HepG2 (cell line): ENCODE measurements around the gene UGT1A4. TPM values are rescaled to one million over a fixed set of nuclear protein-coding genes. Genes with fewer than 3 reads are reported as not detected.

ENCODE experiments used
- ATAC-seq: fragments of 200-7000 bp; cut with Tn5 transposase; 3 replicates; pipeline ENCODE4 v1.9.1; 2020; ENCODE audit warnings: mild to moderate bottlenecking, moderate library complexity
- BruUV-seq: library from RNA; stranded (reverse); fragments of 400-500 nt; replicated peaks from 2 replicates; lab custom pipeline; 2021; lab: Mats Ljungman, UMichigan
- CTCF ChIA-PET: fragments of 300-600 bp; formaldehyde crosslinking; extraction: SDS; loops from one replicate; lab custom pipeline; 2021; ENCODE audit warnings: low total read pairs, inconsistent platforms, low intra/inter-chr PET ratio; lab: Yijun Ruan, JAX
- POLR2A ChIA-PET: fragments of 350-600 bp; sonication (Branson Sonifier 250); formaldehyde crosslinking; loops from one replicate; lab custom pipeline; 2020; ENCODE audit warnings: antibody characterized with exemption, inconsistent platforms; lab: Yijun Ruan, JAX
- DNase-seq: peaks from one replicate; pipeline ENCODE4 v3.0.0-alpha.2; 2015; ENCODE audit warnings: low spot score
- FAIRE-seq: peaks from 3 replicates; lab custom pipeline; 2011; peaks lifted over from hg19 to GRCh38; lab: Jason Lieb, UNC
- H2AFZ ChIP-seq: one replicate; pipeline ENCODE4 v1.6.1; 2011; ENCODE audit warnings: low read length, inconsistent platforms
- H3K27ac ChIP-seq: fragments of 300-600 bp; 3 replicates; pipeline ENCODE4 v1.8.0; 2011; ENCODE audit warnings: mixed run types, mild to moderate bottlenecking, mixed read lengths, low read length, inconsistent platforms; ENCODE audit not compliant: insufficient read depth; ENCODE audit errors: extremely low read length
- H3K27me3 ChIP-seq, 2 experiments: fragments of 200-600 bp in 1 of 2; 2 replicates in 1 of 2; 3 replicates in 1 of 2; pipeline versions ENCODE4 v1.6.0 to v1.8.0; 2011; ENCODE audit warnings: low read length in 2 of 2, mild to moderate bottlenecking in 2 of 2, moderate library complexity in 2 of 2, inconsistent platforms in 1 of 2; ENCODE audit not compliant: insufficient read depth in 2 of 2, control insufficient read depth in 1 of 2
- H3K36me3 ChIP-seq, 2 experiments: fragments of 200-600 bp in 1 of 2; replicated peaks in 1 of 2; 2 replicates in 1 of 2; 3 replicates in 1 of 2; pipeline versions ENCODE4 v1.5.1 to v1.8.0; 2011; ENCODE audit warnings: low read length in 2 of 2, inconsistent platforms in 1 of 2; ENCODE audit not compliant: insufficient read depth in 2 of 2, control insufficient read depth in 1 of 2
- H3K4me1 ChIP-seq: 2 replicates; pipeline ENCODE4 v1.5.1; 2012; ENCODE audit warnings: low read length, inconsistent platforms; ENCODE audit not compliant: insufficient read depth
- H3K4me2 ChIP-seq: 2 replicates; pipeline ENCODE4 v1.6.0; 2011; ENCODE audit warnings: low read depth, low read length, inconsistent platforms
- H3K4me3 ChIP-seq, 3 experiments: fragments of 200-600 bp in 1 of 3; sonication (generic), shearing (Covaris generic) in 1 of 3; replicated peaks in 1 of 3; 2 replicates each; pipeline ENCODE4 v1.5.1; 2011 to 2016; ENCODE audit warnings: low read length in 3 of 3, inconsistent platforms in 2 of 3, low read depth in 2 of 3, mild to moderate bottlenecking in 2 of 3, control low read depth in 1 of 3, mixed read lengths in 1 of 3; ENCODE audit not compliant: insufficient read depth in 1 of 3
- H3K79me2 ChIP-seq: one replicate; pipeline ENCODE4 v1.6.1; 2011; ENCODE audit warnings: low read length, inconsistent platforms; ENCODE audit not compliant: insufficient read depth
- H3K9ac ChIP-seq: 2 replicates; pipeline ENCODE4 v1.6.0; 2011; ENCODE audit warnings: mild to moderate bottlenecking, low read depth, low read length, inconsistent platforms; ENCODE audit not compliant: insufficient read depth
- H3K9me3 ChIP-seq: 2 replicates; pipeline ENCODE4 v1.5.1; 2012; ENCODE audit warnings: mild to moderate bottlenecking, low read length
- H4K20me1 ChIP-seq: 2 replicates; pipeline ENCODE4 v1.6.0; 2011; ENCODE audit warnings: inconsistent platforms, mild to moderate bottlenecking, low read length, moderate library complexity; ENCODE audit not compliant: insufficient read depth
- AKAP8 ChIP-seq: sonication (generic); formaldehyde crosslinking; IDR thresholded peaks from 2 replicates; pipeline ENCODE4 v1.5.1; 2020; ENCODE audit warnings: mild to moderate bottlenecking, missing genetic modification reagents
- GTF2F1 ChIP-seq: fragments of 150-350 bp; IDR thresholded peaks from 2 replicates; pipeline ENCODE4 v1.6.1; 2014; ENCODE audit warnings: low read length
- HMG20A ChIP-seq: IDR thresholded peaks from 2 replicates; pipeline ENCODE4 v1.6.1; 2016; ENCODE audit warnings: borderline replicate concordance
- MBNL3 ChIP-seq: fragments of 250-450 bp; sonication (Bioruptor Pico); conservative IDR thresholded peaks from 2 replicates; pipeline ENCODE4 v1.8.0; 2022; ENCODE audit warnings: mild to moderate bottlenecking, inconsistent platforms
- NFRKB ChIP-seq: fragments of 450-650 bp; IDR thresholded peaks from 2 replicates; pipeline ENCODE4 v1.6.1; 2017
- STAT5B ChIP-seq: sonication (generic); formaldehyde crosslinking; IDR thresholded peaks from 2 replicates; pipeline ENCODE4 v1.4.0; 2020; ENCODE audit warnings: missing genetic modification reagents
- ZC3H4 ChIP-seq: sonication (generic); formaldehyde crosslinking; IDR thresholded peaks from 2 replicates; pipeline ENCODE4 v1.4.0; 2020; ENCODE audit warnings: missing genetic modification reagents, borderline replicate concordance
- ZNF331 ChIP-seq: sonication (generic); formaldehyde crosslinking; IDR thresholded peaks from 2 replicates; pipeline ENCODE4 v1.4.0; 2020; ENCODE audit warnings: missing genetic modification reagents
- ZNF460 ChIP-seq: sonication (generic); formaldehyde crosslinking; IDR thresholded peaks from 2 replicates; pipeline ENCODE4 v1.5.1; 2020; ENCODE audit warnings: missing genetic modification reagents, mild to moderate bottlenecking, borderline replicate concordance
- ZNF616 ChIP-seq: sonication (generic); formaldehyde crosslinking; IDR thresholded peaks from 2 replicates; pipeline ENCODE4 v1.5.0; 2020; ENCODE audit warnings: low read depth, mild to moderate bottlenecking, missing genetic modification reagents
- ZNF782 ChIP-seq: sonication (generic); formaldehyde crosslinking; IDR thresholded peaks from 2 replicates; pipeline ENCODE4 v1.4.0; 2020; ENCODE audit warnings: missing genetic modification reagents, mild to moderate bottlenecking, borderline replicate concordance
- WGBS: methylation state at CpG from one replicate; pipeline ENCODE4 v1.1.6; 2017; ENCODE audit warnings: low lambda C conversion rate; 5-methylcytosine and 5-hydroxymethylcytosine counted together
- in situ Hi-C: cut with HindIII; loops from 2 replicates; pipeline ENCODE4 v1.10.0; 2017; ENCODE audit warnings: low pct_unique_long_range_greater_than_20kb; ENCODE audit not compliant: extremely low pct_ligation_motif_present
- intact Hi-C: fragments of 100-400 bp; cut with micrococcal nuclease; formaldehyde crosslinking; loops from one replicate; pipeline ENCODE4 v1.10.0; 2022; ENCODE audit not compliant: unreplicated experiment
- polyA plus RNA-seq, 8 experiments: library from polyadenylated mRNA; depleted of rRNA in 3 of 8; stranded (reverse) in 7 of 8; unstranded in 1 of 8; fragments of >200 nt; fragmentation: Illumina TruSeq in 4 of 8; extraction: Trizol in 4 of 8; gene quantifications; 2 replicates each; pipeline versions ENCODE4 v1.2.1 to v1.2.3, GENCODE V29; 2011 to 2016; ENCODE audit warnings: low read depth in 4 of 8, missing spikeins in 1 of 8, mixed read lengths in 1 of 8; ENCODE audit not compliant: insufficient read depth in 1 of 8
- total RNA-seq, 5 experiments: library from RNA; depleted of rRNA; stranded (reverse); fragments of >200 nt; fragmentation: Illumina TruSeq; extraction: Trizol; gene quantifications; 2 replicates each; pipeline ENCODE4 v1.2.3, GENCODE V29; 2016; ENCODE audit warnings: low read depth in 1 of 5
- TF ChIP-seq, protein P1 (sequence below): sonication (generic); formaldehyde crosslinking; IDR thresholded peaks from 2 replicates; pipeline ENCODE4 v1.5.0; 2020; ENCODE audit warnings: missing genetic modification reagents
- TF ChIP-seq, protein P2 (sequence below): sonication (generic); formaldehyde crosslinking; IDR thresholded peaks from 2 replicates; pipeline ENCODE4 v1.4.0; 2020; ENCODE audit warnings: missing genetic modification reagents
- TF ChIP-seq, protein P3 (sequence below): sonication (generic); formaldehyde crosslinking; IDR thresholded peaks from 2 replicates; pipeline ENCODE4 v1.4.0; 2020; ENCODE audit warnings: missing genetic modification reagents; ENCODE audit errors: not compliant biosample characterization
- TF ChIP-seq, protein P4 (sequence below): sonication (generic); formaldehyde crosslinking; IDR thresholded peaks from 2 replicates; pipeline ENCODE4 v1.4.0; 2020; ENCODE audit warnings: missing genetic modification reagents
- TF ChIP-seq, protein P5 (sequence below): sonication (generic); formaldehyde crosslinking; IDR thresholded peaks from 2 replicates; pipeline ENCODE4 v1.8.0; 2022; ENCODE audit warnings: mild to moderate bottlenecking, missing genetic modification reagents, moderate library complexity
- TF ChIP-seq, protein P6 (sequence below): sonication (generic); formaldehyde crosslinking; IDR thresholded peaks from 2 replicates; pipeline ENCODE4 v1.8.0; 2022; ENCODE audit warnings: missing genetic modification reagents, low read depth, mild to moderate bottlenecking, borderline replicate concordance

Gene UGT1A4
- total and polyA plus RNA-seq, 2 of the 13 experiments (the other 11 are each of a cell fraction or from before 2014, with no cell fraction given) = not detected

DNA sequence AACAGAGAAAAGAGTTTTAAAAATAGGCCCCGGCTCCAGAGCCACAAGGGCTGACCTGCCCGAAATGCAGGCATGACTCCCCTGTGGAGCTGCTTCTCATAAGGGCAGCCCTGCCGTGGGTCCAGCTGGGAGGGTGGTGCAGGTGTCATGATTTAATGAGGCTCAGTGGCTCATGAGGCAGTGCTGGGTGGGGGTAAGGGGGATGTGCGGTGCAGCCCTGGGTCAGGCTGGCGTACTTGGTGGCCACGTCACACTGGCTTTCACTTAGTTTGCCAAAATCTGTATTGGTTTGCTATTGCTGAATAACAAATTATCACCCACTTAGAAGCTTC is 102.2 kb downstream of the UGT1A4 start:
- 79% methylated on average over 4 of the region's 6 CpGs for WGBS
- Histone ChIP-seq H3K4me3 (no peak overlapping the region), H4K20me1 (no peaks in the 10 kb centered on the region), H3K4me1 (peaks cover 23% of the 10 kb centered on the region), H3K27me3 (peaks cover 8 to 34% of the 10 kb centered on the region in 2 experiments), H3K36me3 (no peaks in the 10 kb centered on the region), H3K79me2 (no peaks in the 10 kb centered on the region), H3K9me3 (no peaks in the 10 kb centered on the region), H3K4me2 (no peak overlapping the region), H3K9ac (no peak overlapping the region), H3K27ac (no peak overlapping the region), H2AFZ (no peak overlapping the region)
- FAIRE-seq (no peak), DNase-seq (no peak), ATAC-seq (no peak)
- ChIA-PET CTCF (no interaction called here), POLR2A (no interaction called here)
- BruUV-seq = no TSS peak
- intact Hi-C loops (no loop called here), in situ Hi-C loops (no loop called here)
- TF ChIP-seq HMG20A (no peak), NFRKB (no peak), ZC3H4 (CRISPR knock-in tag) (no peak), ZNF782 (CRISPR knock-in tag) (no peak), ZNF331 (CRISPR knock-in tag) (no peak), ZNF616 (CRISPR knock-in tag) (no peak), STAT5B (no peak), MBNL3 (CRISPR knock-in tag) (no peak), AKAP8 (CRISPR knock-in tag) (no peak), GTF2F1 (no peak), ZNF460 (CRISPR knock-in tag) (no peak)
- TF ChIP-seq, protein P1, sequence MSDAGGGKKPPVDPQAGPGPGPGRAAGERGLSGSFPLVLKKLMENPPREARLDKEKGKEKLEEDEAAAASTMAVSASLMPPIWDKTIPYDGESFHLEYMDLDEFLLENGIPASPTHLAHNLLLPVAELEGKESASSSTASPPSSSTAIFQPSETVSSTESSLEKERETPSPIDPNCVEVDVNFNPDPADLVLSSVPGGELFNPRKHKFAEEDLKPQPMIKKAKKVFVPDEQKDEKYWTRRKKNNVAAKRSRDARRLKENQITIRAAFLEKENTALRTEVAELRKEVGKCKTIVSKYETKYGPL (CRISPR knock-in tag) = no peak
- TF ChIP-seq, protein P2, sequence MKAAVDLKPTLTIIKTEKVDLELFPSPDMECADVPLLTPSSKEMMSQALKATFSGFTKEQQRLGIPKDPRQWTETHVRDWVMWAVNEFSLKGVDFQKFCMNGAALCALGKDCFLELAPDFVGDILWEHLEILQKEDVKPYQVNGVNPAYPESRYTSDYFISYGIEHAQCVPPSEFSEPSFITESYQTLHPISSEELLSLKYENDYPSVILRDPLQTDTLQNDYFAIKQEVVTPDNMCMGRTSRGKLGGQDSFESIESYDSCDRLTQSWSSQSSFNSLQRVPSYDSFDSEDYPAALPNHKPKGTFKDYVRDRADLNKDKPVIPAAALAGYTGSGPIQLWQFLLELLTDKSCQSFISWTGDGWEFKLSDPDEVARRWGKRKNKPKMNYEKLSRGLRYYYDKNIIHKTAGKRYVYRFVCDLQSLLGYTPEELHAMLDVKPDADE (CRISPR knock-in tag) = no peak
- TF ChIP-seq, protein P3, sequence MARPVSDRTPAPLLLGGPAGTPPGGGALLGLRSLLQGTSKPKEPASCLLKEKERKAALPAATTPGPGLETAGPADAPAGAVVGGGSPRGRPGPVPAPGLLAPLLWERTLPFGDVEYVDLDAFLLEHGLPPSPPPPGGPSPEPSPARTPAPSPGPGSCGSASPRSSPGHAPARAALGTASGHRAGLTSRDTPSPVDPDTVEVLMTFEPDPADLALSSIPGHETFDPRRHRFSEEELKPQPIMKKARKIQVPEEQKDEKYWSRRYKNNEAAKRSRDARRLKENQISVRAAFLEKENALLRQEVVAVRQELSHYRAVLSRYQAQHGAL (CRISPR knock-in tag) = no peak
- TF ChIP-seq, protein P4, sequence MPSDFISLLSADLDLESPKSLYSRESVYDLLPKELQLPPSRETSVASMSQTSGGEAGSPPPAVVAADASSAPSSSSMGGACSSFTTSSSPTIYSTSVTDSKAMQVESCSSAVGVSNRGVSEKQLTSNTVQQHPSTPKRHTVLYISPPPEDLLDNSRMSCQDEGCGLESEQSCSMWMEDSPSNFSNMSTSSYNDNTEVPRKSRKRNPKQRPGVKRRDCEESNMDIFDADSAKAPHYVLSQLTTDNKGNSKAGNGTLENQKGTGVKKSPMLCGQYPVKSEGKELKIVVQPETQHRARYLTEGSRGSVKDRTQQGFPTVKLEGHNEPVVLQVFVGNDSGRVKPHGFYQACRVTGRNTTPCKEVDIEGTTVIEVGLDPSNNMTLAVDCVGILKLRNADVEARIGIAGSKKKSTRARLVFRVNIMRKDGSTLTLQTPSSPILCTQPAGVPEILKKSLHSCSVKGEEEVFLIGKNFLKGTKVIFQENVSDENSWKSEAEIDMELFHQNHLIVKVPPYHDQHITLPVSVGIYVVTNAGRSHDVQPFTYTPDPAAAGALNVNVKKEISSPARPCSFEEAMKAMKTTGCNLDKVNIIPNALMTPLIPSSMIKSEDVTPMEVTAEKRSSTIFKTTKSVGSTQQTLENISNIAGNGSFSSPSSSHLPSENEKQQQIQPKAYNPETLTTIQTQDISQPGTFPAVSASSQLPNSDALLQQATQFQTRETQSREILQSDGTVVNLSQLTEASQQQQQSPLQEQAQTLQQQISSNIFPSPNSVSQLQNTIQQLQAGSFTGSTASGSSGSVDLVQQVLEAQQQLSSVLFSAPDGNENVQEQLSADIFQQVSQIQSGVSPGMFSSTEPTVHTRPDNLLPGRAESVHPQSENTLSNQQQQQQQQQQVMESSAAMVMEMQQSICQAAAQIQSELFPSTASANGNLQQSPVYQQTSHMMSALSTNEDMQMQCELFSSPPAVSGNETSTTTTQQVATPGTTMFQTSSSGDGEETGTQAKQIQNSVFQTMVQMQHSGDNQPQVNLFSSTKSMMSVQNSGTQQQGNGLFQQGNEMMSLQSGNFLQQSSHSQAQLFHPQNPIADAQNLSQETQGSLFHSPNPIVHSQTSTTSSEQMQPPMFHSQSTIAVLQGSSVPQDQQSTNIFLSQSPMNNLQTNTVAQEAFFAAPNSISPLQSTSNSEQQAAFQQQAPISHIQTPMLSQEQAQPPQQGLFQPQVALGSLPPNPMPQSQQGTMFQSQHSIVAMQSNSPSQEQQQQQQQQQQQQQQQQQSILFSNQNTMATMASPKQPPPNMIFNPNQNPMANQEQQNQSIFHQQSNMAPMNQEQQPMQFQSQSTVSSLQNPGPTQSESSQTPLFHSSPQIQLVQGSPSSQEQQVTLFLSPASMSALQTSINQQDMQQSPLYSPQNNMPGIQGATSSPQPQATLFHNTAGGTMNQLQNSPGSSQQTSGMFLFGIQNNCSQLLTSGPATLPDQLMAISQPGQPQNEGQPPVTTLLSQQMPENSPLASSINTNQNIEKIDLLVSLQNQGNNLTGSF = no peak
- TF ChIP-seq, protein P5, sequence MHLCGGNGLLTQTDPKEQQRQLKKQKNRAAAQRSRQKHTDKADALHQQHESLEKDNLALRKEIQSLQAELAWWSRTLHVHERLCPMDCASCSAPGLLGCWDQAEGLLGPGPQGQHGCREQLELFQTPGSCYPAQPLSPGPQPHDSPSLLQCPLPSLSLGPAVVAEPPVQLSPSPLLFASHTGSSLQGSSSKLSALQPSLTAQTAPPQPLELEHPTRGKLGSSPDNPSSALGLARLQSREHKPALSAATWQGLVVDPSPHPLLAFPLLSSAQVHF (CRISPR knock-in tag) = no peak
- TF ChIP-seq, protein P6, sequence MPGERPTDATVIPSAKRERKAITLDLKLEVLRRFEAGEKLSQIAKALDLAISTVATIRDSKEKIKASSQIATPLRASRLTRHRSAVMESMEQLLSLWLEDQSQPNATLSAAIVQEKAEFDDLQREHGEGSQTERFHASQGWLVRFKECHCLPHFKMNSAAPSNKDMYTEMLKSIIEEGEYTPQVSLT (CRISPR knock-in tag) = no peak
